T-helper 1 cell treated with Interleukin-12 subunit alpha and Interleukin-12 subunit beta and Interleukin-4 antibody, amounts not matched to agents 30 μg/mL and 1 μg/mL, for 36 hours (primary cell): ENCODE results near the gene FFAR2.
"Not testable (repeated sequence)": the region's sequence is repeated elsewhere in the genome, so short reads cannot be mapped to it uniquely, and the experiment has no call there.

ENCODE experiments used
- H3K27ac Mint-ChIP-seq: one replicate; pipeline ENCODE4 v1.8.0; 2021; ENCODE audit warnings: mild to moderate bottlenecking, mixed read lengths
- H3K27me3 Mint-ChIP-seq: one replicate; pipeline ENCODE4 v1.8.0; 2021; ENCODE audit warnings: low read depth, mixed read lengths
- H3K36me3 Mint-ChIP-seq: one replicate; pipeline ENCODE4 v1.8.0; 2021; ENCODE audit warnings: low read depth, mixed read lengths
- H3K4me1 Mint-ChIP-seq: one replicate; pipeline ENCODE4 v1.8.0; 2021; ENCODE audit warnings: low read depth, mixed read lengths
- H3K4me3 Mint-ChIP-seq: one replicate; pipeline ENCODE4 v1.8.0; 2021; ENCODE audit warnings: mild to moderate bottlenecking, moderate library complexity, mixed read lengths
- H3K9me3 Mint-ChIP-seq: one replicate; pipeline ENCODE4 v1.8.0; 2021; ENCODE audit warnings: mixed read lengths

Gene FFAR2

GRCh38 chr19:35457173-35457572, 9.1 kb downstream of the FFAR2 start:
- H3K4me1 Mint-ChIP-seq = peaks cover 21% of the 10 kb centered on the region
- no peak overlapping the region for H3K27ac Mint-ChIP-seq
- H3K36me3 Mint-ChIP-seq = peaks cover 4% of the 10 kb centered on the region
- H3K4me3 Mint-ChIP-seq = no peak overlapping the region
- peaks cover 18% of the 10 kb centered on the region for H3K27me3 Mint-ChIP-seq
- H3K9me3 Mint-ChIP-seq = no peaks in the 10 kb centered on the region

- Mint-ChIP-seq H3K9me3 (no peaks in the 10 kb centered on the region), H3K4me1 (peaks cover 28% of the 10 kb centered on the region), H3K27ac (no peak overlapping the region), H3K36me3 (peaks cover 4% of the 10 kb centered on the region), H3K4me3 (no peak overlapping the region), H3K27me3 (peaks cover 9% of the 10 kb centered on the region)
These were observed 10.1 kb downstream of the FFAR2 start for GRCh38 chr19:35458192-35458591.

- H3K36me3 Mint-ChIP-seq = peaks cover 4% of the 10 kb centered on the region
- peaks cover 8% of the 10 kb centered on the region for H3K27me3 Mint-ChIP-seq
- no peaks in the 10 kb centered on the region for H3K9me3 Mint-ChIP-seq
- peaks cover 32% of the 10 kb centered on the region for H3K4me1 Mint-ChIP-seq
- H3K27ac Mint-ChIP-seq = no peak overlapping the region
- H3K4me3 Mint-ChIP-seq = no peak overlapping the region
These were observed 10.8 kb downstream of the FFAR2 start for GRCh38 chr19:35458731-35459391.

GRCh38 chr19:35459414-35460082, 11.5 kb downstream of the FFAR2 start:
- Mint-ChIP-seq H3K9me3 (no peaks in the 10 kb centered on the region), H3K36me3 (peaks cover 4% of the 10 kb centered on the region), H3K27me3 (peaks cover 12% of the 10 kb centered on the region), H3K4me3 (no peak overlapping the region), H3K27ac (no peak overlapping the region), H3K4me1 (peaks cover 34% of the 10 kb centered on the region)

GRCh38 chr19:35460608-35461007, 12.6 kb downstream of the FFAR2 start:
- Mint-ChIP-seq H3K36me3 (peaks cover 3% of the 10 kb centered on the region), H3K9me3 (no peaks in the 10 kb centered on the region), H3K4me1 (peaks cover 35% of the 10 kb centered on the region), H3K4me3 (no peak overlapping the region), H3K27me3 (peaks cover 18% of the 10 kb centered on the region), H3K27ac (no peak overlapping the region)

- Mint-ChIP-seq H3K36me3 (no peaks in the 10 kb centered on the region), H3K9me3 (no peaks in the 10 kb centered on the region), H3K4me1 (peaks cover 31% of the 10 kb centered on the region), H3K4me3 (no peak overlapping the region), H3K27ac (no peak overlapping the region), H3K27me3 (peaks cover 18% of the 10 kb centered on the region)
These were observed 13.0 kb downstream of the FFAR2 start for GRCh38 chr19:35461060-35461459.

GRCh38 chr19:35461788-35462187, 13.7 kb downstream of the FFAR2 start:
- H3K4me3 Mint-ChIP-seq, H3K9me3 Mint-ChIP-seq, H3K27ac Mint-ChIP-seq, H3K36me3 Mint-ChIP-seq: not testable (repeated sequence)
- peaks cover 31% of the 10 kb centered on the region for H3K4me1 Mint-ChIP-seq
- peaks cover 18% of the 10 kb centered on the region for H3K27me3 Mint-ChIP-seq

GRCh38 chr19:35462476-35462953, 14.5 kb downstream of the FFAR2 start:
- Mint-ChIP-seq H3K4me1 (peaks cover 27% of the 10 kb centered on the region), H3K9me3 (no peaks in the 10 kb centered on the region)

GRCh38 chr19:35462956-35463355, 14.9 kb downstream of the FFAR2 start:
- H3K9me3 Mint-ChIP-seq, H3K36me3 Mint-ChIP-seq: not testable (repeated sequence)
- H3K27me3 Mint-ChIP-seq = peaks cover 17% of the 10 kb centered on the region
- peak overlapping the region; percentile 78 for H3K4me3 Mint-ChIP-seq
- H3K4me1 Mint-ChIP-seq = peaks cover 31% of the 10 kb centered on the region
- H3K27ac Mint-ChIP-seq = peak overlapping the region; percentile 90

More at GRCh38 chr19:35462476-35462953, 14.5 kb downstream of the FFAR2 start:
- Mint-ChIP-seq H3K27me3 (peaks cover 21% of the 10 kb centered on the region), H3K27ac (peak overlapping the region; percentile 90), H3K36me3 (no peaks in the 10 kb centered on the region), H3K4me3 (peak overlapping the region; percentile 78)

- Mint-ChIP-seq H3K27ac (no peak overlapping the region), H3K36me3 (no peaks in the 10 kb centered on the region), H3K4me1 (peaks cover 22% of the 10 kb centered on the region), H3K9me3 (no peaks in the 10 kb centered on the region), H3K27me3 (peaks cover 13% of the 10 kb centered on the region), H3K4me3 (no peak overlapping the region)
These were observed 18.2 kb downstream of the FFAR2 start for GRCh38 chr19:35466259-35466658.

- no peak overlapping the region for H3K4me3 Mint-ChIP-seq
- H3K9me3 Mint-ChIP-seq = no peaks in the 10 kb centered on the region
- H3K36me3 Mint-ChIP-seq = no peaks in the 10 kb centered on the region
- peaks cover 9% of the 10 kb centered on the region for H3K4me1 Mint-ChIP-seq
- peaks cover 13% of the 10 kb centered on the region for H3K27me3 Mint-ChIP-seq
- no peak overlapping the region for H3K27ac Mint-ChIP-seq
These were observed 20.6 kb downstream of the FFAR2 start for GRCh38 chr19:35468637-35469036.

GRCh38 chr19:35470128-35470527, 22.1 kb downstream of the FFAR2 start:
- H3K4me3 Mint-ChIP-seq = no peak overlapping the region
- peaks cover 7% of the 10 kb centered on the region for H3K4me1 Mint-ChIP-seq
- no peaks in the 10 kb centered on the region for H3K36me3 Mint-ChIP-seq
- no peaks in the 10 kb centered on the region for H3K9me3 Mint-ChIP-seq
- peaks cover 11% of the 10 kb centered on the region for H3K27me3 Mint-ChIP-seq
- H3K27ac Mint-ChIP-seq = no peak overlapping the region

GRCh38 chr19:35471075-35471474, 23.0 kb downstream of the FFAR2 start:
- H3K4me1 Mint-ChIP-seq, H3K4me3 Mint-ChIP-seq, H3K27ac Mint-ChIP-seq, H3K9me3 Mint-ChIP-seq, H3K36me3 Mint-ChIP-seq: not testable (repeated sequence)
- peaks cover 13% of the 10 kb centered on the region for H3K27me3 Mint-ChIP-seq

- H3K9me3 Mint-ChIP-seq = no peaks in the 10 kb centered on the region
- no peak overlapping the region for H3K27ac Mint-ChIP-seq
- peaks cover 13% of the 10 kb centered on the region for H3K27me3 Mint-ChIP-seq
- H3K4me3 Mint-ChIP-seq = no peak overlapping the region
- H3K36me3 Mint-ChIP-seq = no peaks in the 10 kb centered on the region
- peaks cover 4% of the 10 kb centered on the region for H3K4me1 Mint-ChIP-seq
These were observed 23.9 kb downstream of the FFAR2 start for GRCh38 chr19:35471946-35472345.

- H3K36me3 Mint-ChIP-seq = no peaks in the 10 kb centered on the region
- no peaks in the 10 kb centered on the region for H3K4me1 Mint-ChIP-seq
- no peak overlapping the region for H3K4me3 Mint-ChIP-seq
- no peaks in the 10 kb centered on the region for H3K9me3 Mint-ChIP-seq
- H3K27ac Mint-ChIP-seq = no peak overlapping the region
- H3K27me3 Mint-ChIP-seq = peaks cover 9% of the 10 kb centered on the region
These were observed 26.0 kb downstream of the FFAR2 start for GRCh38 chr19:35474104-35474503.
